Gastrocnemius medialis (tissue), 4 donors: ENCODE results near the gene TDO2. TPM values are rescaled to one million over a fixed set of nuclear protein-coding genes. Genes with fewer than 3 reads are reported as not detected.

Experiments used
- ATAC-seq, 2 donors: fragments of 150-250 bp; one replicate each; pipeline ENCODE4 v1.9.1; 2016
- DNase-seq, 2 donors: peaks; one replicate each; pipeline ENCODE4 v3.0.0-alpha.2; 2019
- H3K27ac ChIP-seq, 4 donors: fragments of 200-600 bp; sonication (generic); 1 replicate in 1 of 4; 2 replicates in 3 of 4; pipeline ENCODE4 v1.5.1; 2016 to 2018; ENCODE audit warnings: mild to moderate bottlenecking in 2 of 4, moderate library complexity in 1 of 4
- H3K27me3 ChIP-seq, 3 donors: fragments of 200-600 bp; sonication (generic) in 2 of 3; 1 replicate in 1 of 3; 2 replicates in 2 of 3; pipeline versions ENCODE4 v1.5.1 to v1.6.0; 2016 to 2019; ENCODE audit warnings: mild to moderate bottlenecking in 1 of 3, moderate library complexity in 1 of 3
- H3K36me3 ChIP-seq, 2 donors: fragments of 200-600 bp; sonication (generic) in 1 of 2; one replicate each; pipeline ENCODE4 v1.5.1; 2017 to 2018
- H3K4me1 ChIP-seq, 2 donors: fragments of 200-600 bp; sonication (generic) in 1 of 2; one replicate each; pipeline ENCODE4 v1.5.1; 2016 to 2017; ENCODE audit warnings: mild to moderate bottlenecking in 2 of 2
- H3K4me3 ChIP-seq, 4 donors: fragments of 200-600 bp; sonication (generic) in 3 of 4; 1 replicate in 1 of 4; 2 replicates in 3 of 4; pipeline ENCODE4 v1.5.1; 2016 to 2019; ENCODE audit warnings: mild to moderate bottlenecking in 2 of 4
- H3K9me3 ChIP-seq, 3 donors: fragments of 200-600 bp; sonication (generic) in 2 of 3; 1 replicate in 1 of 3; 2 replicates in 2 of 3; pipeline ENCODE4 v1.5.1; 2016 to 2019
- CTCF ChIP-seq, 5 experiments: fragments of 450-650 bp in 3 of 5; fragments of 200-600 bp in 2 of 5; sonication (generic) in 2 of 5; IDR thresholded peaks in 4 of 5; conservative IDR thresholded peaks in 1 of 5; 1 replicate in 4 of 5; 2 replicates in 1 of 5; pipeline ENCODE4 v1.5.1; 2016 to 2019; ENCODE audit warnings: antibody characterized with exemption in 5 of 5, mild to moderate bottlenecking in 3 of 5, moderate library complexity in 3 of 5
- POLR2A ChIP-seq, 2 donors: fragments of 450-650 bp; IDR thresholded peaks; one replicate each; pipeline ENCODE4 v1.6.1; 2017; ENCODE audit warnings: antibody characterized with exemption in 2 of 2, mild to moderate bottlenecking in 2 of 2, moderate library complexity in 2 of 2
- in situ Hi-C, 4 donors: fragments of 200-750 bp; cut with MboI; loops; one replicate each; pipeline versions ENCODE4 v1.15.0 to v1.8.0; 2017; ENCODE audit warnings: low sequenced_read_pairs in 4 of 4
- intact Hi-C: fragments of 100-400 bp; cut with DNase I; formaldehyde crosslinking; loops from one replicate; pipeline ENCODE4 v1.15.1; 2023; ENCODE audit warnings: low total_unique reads
- total RNA-seq, 4 donors: library from RNA; depleted of rRNA; stranded (reverse); fragments of >200 nt; gene quantifications; one replicate each; pipeline versions ENCODE4 v1.1.0 to v1.2.3, GENCODE V29; 2016

Gene TDO2
- total RNA-seq, 4 donors from 2014 or later, result 0.62 to 2.0 TPM; not detected in 2

GRCh38 chr4:155935389-155935986 is 32.0 kb downstream of the TDO2 start:
- intact Hi-C loops (no loop called here), in situ Hi-C loops (loop anchor here in 1 of 4 donors (25.0 kb wide), 1 partner anchor 498 kb away; no protein-coding TSS in a partner anchor)
- H3K27me3 ChIP-seq, result no peaks in the 10 kb centered on the region
- DNase-seq (no peak), ATAC-seq (no peak)
- H3K9me3 ChIP-seq, result no peaks in the 10 kb centered on the region
- no peak overlapping the region for H3K4me3 ChIP-seq
- TF ChIP-seq CTCF (IDR thresholded peaks at IDR 0.05 in 4 of 5, conservative IDR thresholded peaks at IDR 0.05 in 1 of 5) (no peak), POLR2A (IDR thresholded peaks at IDR 0.05) (no peak)
- H3K36me3 ChIP-seq, result no peaks in the 10 kb centered on the region
- no peaks in the 10 kb centered on the region for H3K4me1 ChIP-seq
- no peak overlapping the region for H3K27ac ChIP-seq

GRCh38 chr4:155941085-155941790 is 37.7 kb downstream of the TDO2 start:
- Histone ChIP-seq H3K27ac (no peak overlapping the region), H3K4me3 (no peak overlapping the region), H3K27me3 (no peaks in the 10 kb centered on the region), H3K4me1 (no peaks in the 10 kb centered on the region), H3K36me3 (no peaks in the 10 kb centered on the region), H3K9me3 (no peaks in the 10 kb centered on the region)
- DNase-seq (no peak), ATAC-seq (no peak)
- TF ChIP-seq POLR2A (IDR thresholded peaks at IDR 0.05) (no peak), CTCF (IDR thresholded peaks at IDR 0.05 in 4 of 5, conservative IDR thresholded peaks at IDR 0.05 in 1 of 5) (no peak)
- in situ Hi-C loops, result loop anchor here in 1 of 4 donors (10.0 to 25.0 kb wide), 2 partner anchors 126 to 504 kb away; no protein-coding TSS in a partner anchor
- intact Hi-C loops, result no loop called here

- H3K36me3 ChIP-seq, result no peaks in the 10 kb centered on the region
- H3K9me3 ChIP-seq, result no peaks in the 10 kb centered on the region
- H3K4me3 ChIP-seq, result no peak overlapping the region
- intact Hi-C loops, result no loop called here
- ATAC-seq, result no peak
- no peaks in the 10 kb centered on the region for H3K4me1 ChIP-seq
- no peak for DNase-seq
- TF ChIP-seq CTCF (IDR thresholded peaks at IDR 0.05 in 4 of 5, conservative IDR thresholded peaks at IDR 0.05 in 1 of 5), result no peak
- H3K27me3 ChIP-seq, result no peaks in the 10 kb centered on the region
- H3K27ac ChIP-seq, result no peak overlapping the region
- in situ Hi-C loops, result loop anchor here in 1 of 4 donors (10.0 to 25.0 kb wide), 2 partner anchors 127 to 505 kb away; no protein-coding TSS in a partner anchor
These were observed 38.3 kb downstream of the TDO2 start for GRCh38 chr4:155941820-155942219.

GRCh38 chr4:155943605-155944291 is 40.3 kb downstream of the TDO2 start:
- Histone ChIP-seq H3K4me1 (no peaks in the 10 kb centered on the region), H3K4me3 (no peak overlapping the region), H3K27ac (no peak overlapping the region), H3K27me3 (no peaks in the 10 kb centered on the region), H3K36me3 (no peaks in the 10 kb centered on the region), H3K9me3 (no peaks in the 10 kb centered on the region)
- intact Hi-C loops, result no loop called here
- ATAC-seq (no peak), DNase-seq (no peak)
- in situ Hi-C loops, result loop anchor here in 1 of 4 donors (10.0 to 25.0 kb wide), 2 partner anchors 129 to 506 kb away; no protein-coding TSS in a partner anchor
- TF ChIP-seq POLR2A (IDR thresholded peaks at IDR 0.05), result no peak
- no peak for TF ChIP-seq CTCF (IDR thresholded peaks at IDR 0.05 in 4 of 5, conservative IDR thresholded peaks at IDR 0.05 in 1 of 5)
